Measurements from ENCODE around the gene TNFSF9. TPM values are rescaled to one million over a fixed set of nuclear protein-coding genes. Genes with fewer than 3 reads are reported as not detected.

The TNFSF9 gene
- total and polyA plus RNA-seq, 2 of the 8 experiments (the other 6 are each of a cell fraction or from before 2014, with no cell fraction given), result 1.7 to 4.4 TPM

- peaks cover 15% of the 10 kb centered on the region for H3K23me2 ChIP-seq (ENCODE audit: low read depth, low read length)
- no peak overlapping the region for H3K56ac ChIP-seq (replicated peaks; ENCODE audit: insufficient read length, low read depth, low read length)
- CTCF ChIA-PET (ENCODE audit: partially characterized antibody), result interaction anchor here (0.6 to 1.5 kb wide), 4 partner anchors 11 to 1120 kb away, joined by 3 to 5 read pairs (median 3); no protein-coding TSS in a partner anchor
- peak overlapping the region; percentile 94; the same call in 1 of the 2 replicates for H2AK5ac ChIP-seq (ENCODE audit: low read depth, low read length)
- H2AFZ ChIP-seq (ENCODE audit: low read length), result no peak overlapping the region
- H3K9ac ChIP-seq (replicated peaks in 1 of 4; ENCODE audit: extremely low read depth in 1 of 4, low read depth in 3 of 4, low read length in 3 of 4), result no peak overlapping the region
- H2BK5ac ChIP-seq (ENCODE audit: low read depth, low read length), result no peak overlapping the region
- H3K27me3 ChIP-seq (replicated peaks in 1 of 4; ENCODE audit: control insufficient read depth in 3 of 4, extremely low read depth in 1 of 4, insufficient read depth in 3 of 4, low read length in 3 of 4), result peaks cover 17 to 31% (median 30%) of the 10 kb centered on the region in 4 experiments
- no peak overlapping the region for H3K14ac ChIP-seq (ENCODE audit: insufficient read length)
- peaks cover 4% of the 10 kb centered on the region for H3K79me1 ChIP-seq (ENCODE audit: low read depth, low read length)
- WGBS, 2 experiments (ENCODE audit: extremely low coverage in 1 of 2, insufficient coverage in 1 of 2, insufficient read length in 1 of 2, insufficient replicate concordance in 2 of 2, low coverage in 1 of 2, low lambda C conversion rate in 2 of 2, missing lambda C conversion rate in 1 of 2), result 79% methylated on average over 17 of the region's 17 CpGs; no CpG with 5 or more reads in 1 of the 2 experiments
- no peak overlapping the region for H2BK120ac ChIP-seq (replicated peaks; ENCODE audit: low read depth, low read length)
- no peak overlapping the region for H3K27ac ChIP-seq (ENCODE audit: low read depth, low read length)
- no peak for FAIRE-seq
- no peaks in the 10 kb centered on the region for H3K36me3 ChIP-seq (ENCODE audit: control insufficient read depth in 2 of 4, insufficient read depth in 4 of 4, low read length in 3 of 4)
- peaks cover 0 to 4% of the 10 kb centered on the region in 2 experiments for H4K20me1 ChIP-seq (replicated peaks in 1 of 2; ENCODE audit: control insufficient read depth in 1 of 2, insufficient read depth in 2 of 2, low read length in 2 of 2)
- H3K9me3 ChIP-seq (ENCODE audit: insufficient read depth in 2 of 2, low read depth in 1 of 2, low read length in 1 of 2), result no peaks in the 10 kb centered on the region
- no peak overlapping the region for H4K91ac ChIP-seq (replicated peaks; ENCODE audit: insufficient read length, low read length)
- no peak overlapping the region for H3K4me3 ChIP-seq (ENCODE audit: extremely low read depth in 1 of 4, insufficient read depth in 2 of 4, low read depth in 3 of 4, low read length in 4 of 4)
- H2BK12ac ChIP-seq (ENCODE audit: low read depth, low read length), result no peak overlapping the region; the same call in 1 of the 2 replicates
- no peak overlapping the region for H3K4ac ChIP-seq (replicated peaks; ENCODE audit: insufficient read length, low read depth, low read length)
- DNase-seq (ENCODE audit: low read depth in 1 of 2, low spot score in 2 of 2), result no peak
- POLR2A ChIA-PET (ENCODE audit: partially characterized antibody), result interaction anchor here (1.1 to 1.6 kb wide), 3 partner anchors 11 to 62 kb away, joined by 3 to 5 read pairs (median 4); no protein-coding TSS in a partner anchor
- H2BK15ac ChIP-seq (ENCODE audit: low read length), result no peak overlapping the region
- no peak overlapping the region for H3K4me2 ChIP-seq (ENCODE audit: insufficient read depth in 1 of 2, low read depth in 2 of 2, low read length in 2 of 2)
- no peak overlapping the region for H3K18ac ChIP-seq (ENCODE audit: extremely low read depth, low read length)
- H4K8ac ChIP-seq (ENCODE audit: extremely low read depth, insufficient read depth, low read length), result peak overlapping the region; percentile 64
- H3K4me1 ChIP-seq (replicated peaks in 1 of 4; ENCODE audit: control insufficient read depth in 3 of 4, insufficient read depth in 4 of 4, low read length in 3 of 4), result peaks cover 5 to 24% (median 16%) of the 10 kb centered on the region in 4 experiments
- H2BK20ac ChIP-seq (ENCODE audit: low read length), result peak overlapping the region; percentile 8; the same call in 1 of the 2 replicates
- H3K79me2 ChIP-seq (ENCODE audit: control insufficient read depth in 1 of 2, insufficient read depth in 2 of 2, low read length in 2 of 2), result no peaks in the 10 kb centered on the region
- no peak overlapping the region for H3K23ac ChIP-seq (ENCODE audit: insufficient read length)
- H4K5ac ChIP-seq (ENCODE audit: insufficient read length, low read depth, low read length), result no peak overlapping the region
- TF ChIP-seq CTBP2 (IDR thresholded peaks at IDR 0.05; ENCODE audit: borderline replicate concordance, insufficient read depth, insufficient read length, low read length), result no peak
- no peak for TF ChIP-seq CHD1 (IDR thresholded peaks at IDR 0.05; ENCODE audit: low read depth, low read length)
- TF ChIP-seq HDAC2 (IDR thresholded peaks at IDR 0.05; ENCODE audit: borderline replicate concordance in 1 of 2, low read depth in 2 of 2, low read length in 2 of 2), result no peak
- no peak for TF ChIP-seq PHF8 (conservative IDR thresholded peaks at IDR 0.05; ENCODE audit: low read depth, low read length)
- TF ChIP-seq TAF7 (optimal IDR thresholded peaks at IDR 0.05; ENCODE audit: borderline replicate concordance, low read depth, low read length), result no peak
- TF ChIP-seq USF2 (IDR thresholded peaks at IDR 0.05; ENCODE audit: low read length), result no peak
- no peak for TF ChIP-seq SP1 (IDR thresholded peaks at IDR 0.05; ENCODE audit: low read depth, low read length)
- no peak for TF ChIP-seq BACH1 (IDR thresholded peaks at IDR 0.05; ENCODE audit: low read length)
- TF ChIP-seq POLR2AphosphoS5 (IDR thresholded peaks at IDR 0.05; ENCODE audit: low read depth, low read length), result no peak
- no peak for TF ChIP-seq FOSL1 (IDR thresholded peaks at IDR 0.05; ENCODE audit: insufficient read depth, low read depth, low read length)
- no peak for TF ChIP-seq SIN3A (conservative IDR thresholded peaks at IDR 0.05 in 1 of 2, IDR thresholded peaks at IDR 0.05 in 1 of 2; ENCODE audit: low read depth in 1 of 2, low read length in 2 of 2)
These were observed 2.8 kb upstream of the TNFSF9 start for GRCh38 chr19:6527893-6528543.

Measured in H1 (cell line).